Smooth muscle cell (in vitro differentiated cells): ENCODE data around the gene ZNF837. TPM values are rescaled to one million over a fixed set of nuclear protein-coding genes. Genes with fewer than 3 reads are reported as not detected.
A peak's percentile ranks its signal among the peaks of the same experiment; 100 is the strongest.

ENCODE experiments used
- DNase-seq: peaks from one replicate; lab custom pipeline; 2025; ENCODE audit not compliant: unreplicated experiment; lab: John Stamatoyannopoulos, UW
- H2AFZ ChIP-seq: fragments of 200-600 bp; sonication (generic); 2 replicates; pipeline ENCODE4 v1.6.0; 2016; ENCODE audit warnings: antibody characterized with exemption, low read depth, mild to moderate bottlenecking
- H3F3A ChIP-seq: fragments of 200-600 bp; sonication (generic); 2 replicates; pipeline ENCODE4 v1.6.0; 2017; ENCODE audit warnings: antibody characterized with exemption, low read depth
- H3K27ac ChIP-seq: fragments of 200-600 bp; sonication (generic); 2 replicates; pipeline ENCODE4 v1.5.1; 2016; ENCODE audit warnings: low read depth, mild to moderate bottlenecking
- H3K27me3 ChIP-seq: fragments of 200-600 bp; sonication (generic); 2 replicates; pipeline ENCODE4 v1.6.1; 2016; ENCODE audit warnings: low read depth, mild to moderate bottlenecking
- H3K36me3 ChIP-seq: fragments of 200-600 bp; sonication (generic); 2 replicates; pipeline ENCODE4 v1.5.1; 2016; ENCODE audit warnings: low read depth
- H3K4me1 ChIP-seq: fragments of 200-600 bp; sonication (generic); 2 replicates; pipeline ENCODE4 v1.5.1; 2016; ENCODE audit warnings: low read depth
- H3K4me2 ChIP-seq: fragments of 200-600 bp; sonication (generic); 2 replicates; pipeline ENCODE4 v1.6.0; 2016; ENCODE audit warnings: mild to moderate bottlenecking
- H3K4me3 ChIP-seq: fragments of 200-600 bp; sonication (generic); 2 replicates; pipeline ENCODE4 v1.5.1; 2016; ENCODE audit warnings: mild to moderate bottlenecking
- H3K79me2 ChIP-seq: fragments of 200-600 bp; sonication (generic); 2 replicates; pipeline ENCODE4 v1.6.0; 2016; ENCODE audit warnings: low read depth, mild to moderate bottlenecking
- H3K9ac ChIP-seq: fragments of 200-600 bp; sonication (generic); 2 replicates; pipeline ENCODE4 v1.6.0; 2016; ENCODE audit warnings: low read depth
- H3K9me3 ChIP-seq: fragments of 200-600 bp; sonication (generic); replicated peaks from 2 replicates; pipeline ENCODE4 v1.5.1; 2016; ENCODE audit warnings: low read depth
- H4K20me1 ChIP-seq: fragments of 200-600 bp; sonication (generic); 2 replicates; pipeline ENCODE4 v1.6.0; 2016; ENCODE audit warnings: low read depth
- WGBS: methylation state at CpG from one replicate; pipeline ENCODE4 v1.1.7; 2016; ENCODE audit warnings: low lambda C conversion rate; 5-methylcytosine and 5-hydroxymethylcytosine counted together
- polyA plus RNA-seq: library from polyadenylated mRNA; unstranded; fragments of >200 nt; fragmentation: Nextera tagmentation; extraction: Ambion mirVana; gene quantifications from 2 replicates; pipeline ENCODE4 v1.2.1, GENCODE V29; 2016
- total RNA-seq: library from RNA; depleted of rRNA; stranded (reverse); fragments of >200 nt; gene quantifications from 2 replicates; pipeline ENCODE4 v1.2.3, GENCODE V29; 2014
- TF ChIP-seq, protein P1 (sequence below): fragments of 200-600 bp; sonication (generic); IDR thresholded peaks from 2 replicates; pipeline ENCODE4 v1.5.1; 2017; ENCODE audit warnings: borderline replicate concordance, mild to moderate bottlenecking, antibody characterized with exemption; ENCODE audit not compliant: insufficient read depth, poor library complexity, severe bottlenecking

Gene ZNF837
- total and polyA plus RNA-seq, 2 experiments from 2014 or later: 4.4 to 8.4 TPM

DNA sequence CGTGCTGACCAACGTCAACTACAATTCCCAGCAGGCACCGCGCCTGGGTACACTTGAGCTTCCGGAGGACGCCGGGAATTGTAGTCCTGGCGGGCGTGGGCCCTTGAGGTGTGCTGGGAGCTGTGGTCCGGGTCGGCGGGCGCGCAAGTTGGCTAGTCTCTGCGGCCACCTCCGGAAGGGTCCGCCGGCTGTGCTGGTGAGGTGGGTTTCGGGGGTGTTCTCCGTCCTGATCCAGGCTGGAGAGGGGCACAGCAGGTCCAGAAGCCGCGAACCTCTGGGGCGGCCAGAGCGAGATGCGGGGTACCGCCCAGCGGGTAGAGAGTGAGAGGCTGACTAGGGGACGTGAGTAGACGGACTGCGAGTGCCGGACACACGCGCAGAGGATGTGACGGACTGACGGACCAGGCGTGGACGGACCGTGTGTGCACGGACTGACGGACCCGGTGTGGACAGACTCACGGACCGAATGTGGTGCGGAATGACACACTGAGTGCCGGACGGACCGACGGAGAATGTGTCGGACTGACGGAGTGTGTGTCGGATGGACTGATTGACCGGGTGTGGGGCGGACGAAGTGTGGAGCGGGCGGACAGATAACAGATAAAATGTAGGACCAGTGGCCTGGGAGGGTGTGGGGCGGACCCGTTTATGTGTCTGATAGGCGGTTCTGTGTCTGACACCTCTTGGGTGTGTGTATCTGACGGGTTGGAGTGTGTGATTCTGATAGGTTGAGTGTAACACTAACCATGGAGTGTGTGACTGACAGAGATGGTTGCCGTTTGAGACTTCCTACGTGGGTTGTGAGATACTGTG is 53.7 kb downstream of the ZNF837 start, which contains the start of gene ZSCAN22:
Gene ZSCAN22 (plus strand): TSS at position 81 of the 813 bp plus-strand sequence. CDS start 7,809 bp downstream, outside the sequence.
- WGBS: 1% methylated on average over 61 of the region's 62 CpGs
- peaks cover 5% of the 10 kb centered on the region for H3K4me1 ChIP-seq
- no peaks in the 10 kb centered on the region for H3K9me3 ChIP-seq
- TF ChIP-seq, protein P1, sequence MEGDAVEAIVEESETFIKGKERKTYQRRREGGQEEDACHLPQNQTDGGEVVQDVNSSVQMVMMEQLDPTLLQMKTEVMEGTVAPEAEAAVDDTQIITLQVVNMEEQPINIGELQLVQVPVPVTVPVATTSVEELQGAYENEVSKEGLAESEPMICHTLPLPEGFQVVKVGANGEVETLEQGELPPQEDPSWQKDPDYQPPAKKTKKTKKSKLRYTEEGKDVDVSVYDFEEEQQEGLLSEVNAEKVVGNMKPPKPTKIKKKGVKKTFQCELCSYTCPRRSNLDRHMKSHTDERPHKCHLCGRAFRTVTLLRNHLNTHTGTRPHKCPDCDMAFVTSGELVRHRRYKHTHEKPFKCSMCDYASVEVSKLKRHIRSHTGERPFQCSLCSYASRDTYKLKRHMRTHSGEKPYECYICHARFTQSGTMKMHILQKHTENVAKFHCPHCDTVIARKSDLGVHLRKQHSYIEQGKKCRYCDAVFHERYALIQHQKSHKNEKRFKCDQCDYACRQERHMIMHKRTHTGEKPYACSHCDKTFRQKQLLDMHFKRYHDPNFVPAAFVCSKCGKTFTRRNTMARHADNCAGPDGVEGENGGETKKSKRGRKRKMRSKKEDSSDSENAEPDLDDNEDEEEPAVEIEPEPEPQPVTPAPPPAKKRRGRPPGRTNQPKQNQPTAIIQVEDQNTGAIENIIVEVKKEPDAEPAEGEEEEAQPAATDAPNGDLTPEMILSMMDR: no peak
- no peaks in the 10 kb centered on the region for H3K27me3 ChIP-seq
- no peaks in the 10 kb centered on the region for H3K36me3 ChIP-seq
- peak within 1 kb of the TSS; percentile 79 for H2AFZ ChIP-seq
- H3K9ac ChIP-seq: peak within 1 kb of the TSS; percentile 89
- H4K20me1 ChIP-seq: peaks cover 21% of the 10 kb centered on the region
- H3K79me2 ChIP-seq: peaks cover 53% of the 10 kb centered on the region
- peaks cover 6% of the 10 kb centered on the region for H3F3A ChIP-seq
- H3K4me3 ChIP-seq: peak within 1 kb of the TSS; percentile 83
- peak within 1 kb of the TSS; percentile 72 for H3K27ac ChIP-seq
- peak; percentile 90 for DNase-seq
- H3K4me2 ChIP-seq: peak within 1 kb of the TSS; percentile 92

DNA sequence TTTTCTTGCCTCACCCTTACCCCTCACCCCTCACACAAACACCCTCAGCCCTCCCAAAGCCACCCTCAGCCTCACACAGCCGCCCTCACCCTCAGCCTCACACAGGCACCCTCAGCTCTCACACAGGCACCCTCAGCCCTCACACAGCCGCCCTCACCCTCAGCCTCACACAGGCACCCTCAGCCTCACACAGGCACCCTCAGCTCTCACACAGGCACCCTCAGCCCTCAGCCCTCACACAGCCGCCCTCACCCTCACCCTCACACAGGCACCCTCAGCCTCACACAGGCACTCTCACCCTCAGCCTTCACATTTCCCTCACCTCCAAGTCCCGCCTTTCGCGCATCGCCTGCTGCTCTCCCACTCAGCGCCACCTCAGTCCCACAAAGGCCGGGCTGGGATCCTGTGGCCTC is 54.3 kb downstream of the ZNF837 start:
- Histone ChIP-seq H3K9me3 (no peaks in the 10 kb centered on the region), H3K4me1 (peaks cover 5% of the 10 kb centered on the region), H3F3A (peaks cover 6% of the 10 kb centered on the region), H3K9ac (peak overlapping the region; percentile 89), H3K4me3 (peak overlapping the region; percentile 83), H3K4me2 (peak overlapping the region; percentile 92), H3K79me2 (peaks cover 53% of the 10 kb centered on the region), H4K20me1 (peaks cover 25% of the 10 kb centered on the region), H3K27ac (no peak overlapping the region), H2AFZ (no peak overlapping the region), H3K27me3 (no peaks in the 10 kb centered on the region), H3K36me3 (no peaks in the 10 kb centered on the region)
- TF ChIP-seq, protein P1: no peak
- WGBS: 13% methylated on average over 9 of the region's 9 CpGs
- no peak for DNase-seq

DNA sequence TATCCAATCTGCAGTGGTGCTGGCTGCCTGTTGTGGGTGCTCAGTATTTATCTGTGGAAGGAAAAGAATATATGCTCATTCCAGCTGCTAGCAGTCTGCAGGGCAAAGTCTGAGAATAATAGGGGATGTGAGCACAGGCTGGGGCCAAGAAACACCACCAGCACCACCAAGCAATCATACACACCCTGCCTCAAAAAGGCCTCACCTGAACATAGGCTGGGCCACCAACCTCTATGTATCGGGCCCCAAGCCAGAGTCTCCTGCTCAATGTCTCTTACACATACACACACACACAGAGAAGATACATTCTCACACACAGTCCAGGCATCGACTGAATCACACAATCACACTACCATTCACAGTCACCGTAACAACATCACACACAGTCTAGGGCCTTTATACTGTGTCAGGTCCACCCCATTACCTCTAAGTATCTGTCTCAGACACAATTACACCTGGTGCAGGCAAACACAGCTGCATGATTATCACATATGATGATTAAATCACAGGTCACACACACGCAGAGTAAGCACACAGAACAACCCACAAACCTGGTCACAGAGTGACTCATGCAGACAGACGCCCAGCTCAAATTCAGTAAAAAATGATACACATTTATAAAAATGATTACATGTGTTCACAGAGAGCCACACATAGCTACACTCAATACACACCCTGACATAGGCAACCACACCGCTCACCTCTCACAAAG is 55.4 kb downstream of the ZNF837 start:
- no peak for DNase-seq
- H3K4me1 ChIP-seq: peaks cover 5% of the 10 kb centered on the region
- H3K4me3 ChIP-seq: peak overlapping the region; percentile 83
- peak overlapping the region; percentile 14 for H3K9ac ChIP-seq
- 87% methylated on average over 6 of the region's 6 CpGs for WGBS
- peaks cover 49% of the 10 kb centered on the region for H3K79me2 ChIP-seq
- no peaks in the 10 kb centered on the region for H3K36me3 ChIP-seq
- no peaks in the 10 kb centered on the region for H3K27me3 ChIP-seq
- peaks cover 6% of the 10 kb centered on the region for H3F3A ChIP-seq
- no peak overlapping the region for H2AFZ ChIP-seq
- TF ChIP-seq, protein P1: no peak
- no peak overlapping the region for H3K27ac ChIP-seq
- H3K9me3 ChIP-seq: no peaks in the 10 kb centered on the region
- peaks cover 33% of the 10 kb centered on the region for H4K20me1 ChIP-seq
- peak overlapping the region; percentile 92 for H3K4me2 ChIP-seq
